Liver (tissue), 3 donors: ENCODE data around the gene CDKN2C.

ENCODE experiments used
- CTCF ChIP-seq: fragments of 150-350 bp; IDR thresholded peaks from 2 replicates; pipeline ENCODE4 v1.5.1; 2017; ENCODE audit warnings: improper control_type of control experiment, low read depth, low read length; ENCODE audit not compliant: missing input control
- EGR1 ChIP-seq, 2 donors: IDR thresholded peaks; 2 replicates each; pipeline ENCODE4 v1.6.1; 2016 to 2018; ENCODE audit warnings: antibody characterized with exemption in 2 of 2, low read depth in 2 of 2
- GABPA ChIP-seq, 2 donors: IDR thresholded peaks in 1 of 2; conservative IDR thresholded peaks in 1 of 2; 2 replicates each; pipeline ENCODE4 v1.6.1; 2016; ENCODE audit warnings: antibody characterized with exemption in 2 of 2, mild to moderate bottlenecking in 1 of 2, moderate library complexity in 1 of 2
- HNF4A ChIP-seq, 2 donors: conservative IDR thresholded peaks; 2 replicates each; pipeline ENCODE4 v1.6.1; 2016; ENCODE audit warnings: antibody characterized with exemption in 2 of 2, mild to moderate bottlenecking in 2 of 2
- HNF4G ChIP-seq: IDR thresholded peaks from 2 replicates; pipeline ENCODE4 v1.6.1; 2016; ENCODE audit warnings: antibody characterized with exemption
- JUND ChIP-seq, 2 donors: IDR thresholded peaks; 2 replicates each; pipeline ENCODE4 v1.6.1; 2016; ENCODE audit warnings: antibody characterized with exemption in 2 of 2
- MAX ChIP-seq: IDR thresholded peaks from 2 replicates; pipeline ENCODE4 v1.6.1; 2016; ENCODE audit warnings: antibody characterized with exemption
- NR2F2 ChIP-seq: IDR thresholded peaks from 2 replicates; pipeline ENCODE4 v1.6.1; 2016; ENCODE audit warnings: antibody characterized with exemption
- RAD21 ChIP-seq, 2 donors: IDR thresholded peaks; 2 replicates each; pipeline ENCODE4 v1.6.1; 2016; ENCODE audit warnings: antibody characterized with exemption in 2 of 2, mild to moderate bottlenecking in 2 of 2
- REST ChIP-seq: IDR thresholded peaks from 2 replicates; pipeline ENCODE4 v1.6.1; 2016; ENCODE audit warnings: antibody characterized with exemption, mild to moderate bottlenecking
- SP1 ChIP-seq: IDR thresholded peaks from 2 replicates; pipeline ENCODE4 v1.6.1; 2018; ENCODE audit warnings: antibody characterized with exemption, mild to moderate bottlenecking
- TAF1 ChIP-seq: conservative IDR thresholded peaks from 2 replicates; pipeline ENCODE4 v1.6.1; 2016; ENCODE audit warnings: antibody characterized with exemption, mild to moderate bottlenecking
- YY1 ChIP-seq: IDR thresholded peaks from 2 replicates; pipeline ENCODE4 v1.6.1; 2016; ENCODE audit warnings: antibody characterized with exemption, mild to moderate bottlenecking
- ZBTB33 ChIP-seq: IDR thresholded peaks from 2 replicates; pipeline ENCODE4 v1.6.1; 2016; ENCODE audit warnings: antibody characterized with exemption
- donor health status: healthy.
- donor health status: healthy.

- TF ChIP-seq CTCF (no peak), MAX (no peak), JUND (IDR thresholded peaks at IDR 0.05) (no peak), REST (no peak), EGR1 (IDR thresholded peaks at IDR 0.05; ENCODE audit: low read depth in 2 of 2) (no peak), HNF4G (no peak), SP1 (no peak), ZBTB33 (no peak), YY1 (no peak), HNF4A (conservative IDR thresholded peaks at IDR 0.05) (no peak), GABPA (IDR thresholded peaks at IDR 0.05 in 1 of 2, conservative IDR thresholded peaks at IDR 0.05 in 1 of 2) (no peak), TAF1 (no peak), RAD21 (IDR thresholded peaks at IDR 0.05) (no peak), NR2F2 (no peak)
Observed at GRCh38 chr1:51002516-51002915, 32.5 kb downstream of the CDKN2C start.
